ENCODE measurements around the gene FGF22. TPM values are rescaled to one million over a fixed set of nuclear protein-coding genes. Genes with fewer than 3 reads are reported as not detected.
"Not testable (repeated sequence)": the region's sequence is repeated elsewhere in the genome, so short reads cannot be mapped to it uniquely, and the experiment has no call there.

Gene FGF22
- total RNA-seq, 1 donor: 0.10 TPM

DNA sequence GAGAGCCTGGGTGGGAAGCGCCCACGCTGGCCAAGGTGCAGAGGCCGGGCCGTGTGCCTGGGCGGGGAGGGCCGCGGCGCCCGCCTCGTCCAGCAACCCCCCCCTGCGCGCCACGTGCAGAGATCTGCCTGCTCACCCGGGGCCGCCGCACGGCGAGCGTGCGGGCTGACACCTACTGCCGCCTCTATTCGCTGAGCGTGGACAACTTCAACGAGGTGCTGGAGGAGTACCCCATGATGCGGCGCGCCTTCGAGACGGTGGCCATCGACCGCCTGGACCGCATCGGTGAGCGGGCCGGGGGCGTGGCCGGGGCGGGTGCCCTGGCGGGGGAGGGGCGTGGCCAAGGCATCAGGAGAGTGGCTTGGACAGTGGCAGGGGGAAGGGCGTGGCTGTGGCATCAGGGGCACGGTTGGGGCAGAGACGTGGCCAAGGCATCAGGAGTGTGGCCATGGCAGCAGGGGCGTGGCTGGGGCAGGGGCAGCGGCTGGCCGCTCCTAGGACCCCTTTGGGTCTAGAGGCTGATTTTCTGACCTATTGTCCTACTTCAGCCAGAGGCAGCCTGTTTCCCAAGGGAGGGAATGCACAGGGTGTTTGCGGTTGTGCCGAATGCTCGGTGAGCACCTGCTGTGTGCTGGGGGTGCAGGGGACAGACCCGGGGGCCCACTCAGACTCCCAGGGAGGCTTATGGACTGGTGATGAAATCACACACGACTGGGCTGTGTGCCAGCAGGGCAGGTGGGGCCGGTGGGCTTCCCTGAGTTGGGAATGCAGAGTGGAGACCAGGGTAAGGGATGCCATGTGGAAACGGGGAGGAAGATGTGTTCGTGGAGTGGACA is 25.7 kb upstream of the FGF22 start:
- Histone ChIP-seq H3K4me1 (ENCODE audit: insufficient read depth, low read length) (peaks cover 24% of the 10 kb centered on the region), H3K27me3 (ENCODE audit: insufficient read depth, low read length) (no peaks in the 10 kb centered on the region), H3K9me3 (ENCODE audit: low read depth, low read length) (no peaks in the 10 kb centered on the region), H3K4me3 (ENCODE audit: low read length) (no peak overlapping the region)

DNA sequence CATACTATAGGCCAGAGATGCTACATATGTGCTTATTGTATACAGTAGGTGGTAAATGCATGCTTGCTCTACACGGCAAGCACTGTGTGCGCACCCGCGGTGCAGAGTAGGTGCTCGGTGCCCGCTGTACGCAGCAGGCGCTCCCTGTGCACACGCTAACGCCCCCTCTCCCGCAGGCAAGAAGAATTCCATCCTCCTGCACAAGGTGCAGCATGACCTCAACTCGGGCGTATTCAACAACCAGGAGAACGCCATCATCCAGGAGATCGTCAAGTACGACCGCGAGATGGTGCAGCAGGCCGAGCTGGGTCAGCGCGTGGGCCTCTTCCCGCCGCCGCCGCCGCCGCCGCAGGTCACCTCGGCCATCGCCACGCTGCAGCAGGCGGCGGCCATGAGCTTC is 24.1 kb upstream of the FGF22 start:
- Histone ChIP-seq H3K27me3 (ENCODE audit: insufficient read depth, low read length) (no peaks in the 10 kb centered on the region), H3K9me3 (ENCODE audit: low read depth, low read length) (no peaks in the 10 kb centered on the region), H3K4me1 (ENCODE audit: insufficient read depth, low read length) (peaks cover 10% of the 10 kb centered on the region), H3K4me3 (ENCODE audit: low read length) (no peak overlapping the region)

DNA sequence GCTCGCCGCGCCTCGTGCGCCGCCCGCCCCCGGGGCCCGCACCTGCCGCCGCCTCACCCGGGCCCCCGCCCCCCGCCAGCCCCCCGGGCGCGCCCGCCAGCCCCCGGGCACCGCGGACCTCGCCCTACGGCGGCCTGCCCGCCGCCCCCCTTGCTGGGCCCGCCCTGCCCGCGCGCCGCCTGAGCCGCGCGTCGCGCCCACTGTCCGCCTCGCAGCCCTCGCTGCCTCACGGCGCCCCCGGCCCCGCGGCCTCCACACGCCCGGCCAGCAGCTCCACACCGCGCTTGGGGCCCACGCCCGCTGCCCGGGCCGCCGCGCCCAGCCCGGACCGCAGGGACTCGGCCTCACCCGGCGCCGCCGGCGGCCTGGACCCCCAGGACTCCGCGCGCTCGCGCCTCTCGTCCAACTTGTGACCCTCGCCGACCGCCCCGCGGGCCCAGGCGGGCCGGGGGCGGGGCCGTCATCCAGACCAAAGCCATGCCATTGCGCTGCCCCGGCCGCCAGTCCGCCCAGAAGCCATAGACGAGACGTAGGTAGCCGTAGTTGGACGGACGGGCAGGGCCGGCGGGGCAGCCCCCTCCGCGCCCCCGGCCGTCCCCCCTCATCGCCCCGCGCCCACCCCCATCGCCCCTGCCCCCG is 23.5 kb upstream of the FGF22 start:
- Histone ChIP-seq H3K4me1 (ENCODE audit: insufficient read depth, low read length) (peaks cover 5% of the 10 kb centered on the region), H3K9me3 (ENCODE audit: low read depth, low read length) (no peaks in the 10 kb centered on the region), H3K27me3 (ENCODE audit: insufficient read depth, low read length) (no peaks in the 10 kb centered on the region), H3K4me3 (ENCODE audit: low read length) (no peak overlapping the region)

DNA sequence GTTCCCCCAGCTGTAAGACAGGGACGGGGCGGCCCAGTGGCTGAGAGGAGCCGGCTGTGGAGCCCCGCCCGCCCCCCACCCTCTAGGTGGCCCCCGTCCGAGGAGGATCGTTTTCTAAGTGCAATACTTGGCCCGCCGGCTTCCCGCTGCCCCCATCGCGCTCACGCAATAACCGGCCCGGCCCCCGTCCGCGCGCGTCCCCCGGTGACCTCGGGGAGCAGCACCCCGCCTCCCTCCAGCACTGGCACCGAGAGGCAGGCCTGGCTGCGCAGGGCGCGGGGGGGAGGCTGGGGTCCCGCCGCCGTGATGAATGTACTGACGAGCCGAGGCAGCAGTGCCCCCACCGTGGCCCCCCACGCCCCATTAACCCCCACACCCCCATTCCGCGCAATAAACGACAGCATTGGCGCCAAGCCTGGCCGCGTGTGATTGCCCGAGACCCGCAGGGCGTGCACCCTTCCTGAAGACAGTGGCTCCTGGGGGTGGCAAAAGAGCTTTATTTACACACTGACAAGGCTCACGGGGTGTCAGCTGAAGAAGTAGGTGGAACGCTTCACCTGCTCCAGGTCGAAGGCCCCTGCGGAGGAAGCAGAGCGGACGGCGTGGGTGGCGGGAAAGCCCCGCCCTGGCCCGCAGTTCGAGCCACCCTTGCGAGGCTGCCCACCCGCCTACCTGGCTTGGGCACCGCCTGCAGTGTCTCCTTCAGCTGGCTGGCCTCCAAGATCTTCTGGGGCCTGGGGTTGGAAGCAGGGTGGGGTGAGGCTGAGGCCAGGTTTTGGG is 22.7 kb upstream of the FGF22 start:
- Histone ChIP-seq H3K4me3 (ENCODE audit: low read length) (no peak overlapping the region), H3K9me3 (ENCODE audit: low read depth, low read length) (no peaks in the 10 kb centered on the region), H3K4me1 (ENCODE audit: insufficient read depth, low read length) (no peaks in the 10 kb centered on the region), H3K27me3 (ENCODE audit: insufficient read depth, low read length) (no peaks in the 10 kb centered on the region)

DNA sequence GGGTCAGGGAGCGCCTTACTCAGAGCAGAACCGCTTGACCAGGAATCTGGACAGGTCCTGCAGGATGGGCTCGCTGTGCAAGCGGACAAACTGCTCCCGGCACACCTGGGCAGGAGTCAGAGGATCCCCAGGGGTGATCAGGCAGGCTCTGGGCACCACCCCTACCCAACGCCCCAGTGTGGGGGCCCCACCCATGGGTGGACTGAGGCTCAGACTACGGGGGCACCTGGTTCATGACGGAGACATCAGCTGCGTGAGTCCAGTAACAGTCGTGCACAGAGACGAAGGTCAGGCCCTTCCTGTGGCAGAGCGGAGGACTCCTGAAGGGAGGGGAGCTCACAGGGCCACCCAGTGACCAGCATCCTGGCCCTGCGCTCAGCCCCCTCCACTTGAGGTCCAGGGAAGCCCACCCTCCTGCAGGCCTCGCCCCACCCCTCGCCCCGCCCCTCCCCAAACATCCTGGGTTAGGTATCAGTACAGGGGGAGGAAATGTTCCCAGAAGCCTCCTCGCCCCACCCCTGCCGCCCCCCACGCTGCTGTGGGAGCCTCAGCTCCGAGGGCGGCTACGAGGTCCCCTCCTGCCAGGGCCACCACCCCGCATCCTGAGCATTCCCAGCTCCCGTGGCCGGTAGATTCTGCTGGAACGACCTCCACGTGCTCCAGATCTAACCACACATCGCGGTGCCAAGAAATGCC is 22.0 kb upstream of the FGF22 start:
- H3K4me1 ChIP-seq (ENCODE audit: insufficient read depth, low read length): no peaks in the 10 kb centered on the region
- no peak overlapping the region for H3K4me3 ChIP-seq (ENCODE audit: low read length)
- no peaks in the 10 kb centered on the region for H3K9me3 ChIP-seq (ENCODE audit: low read depth, low read length)
- H3K27me3 ChIP-seq (ENCODE audit: insufficient read depth, low read length): no peaks in the 10 kb centered on the region

DNA sequence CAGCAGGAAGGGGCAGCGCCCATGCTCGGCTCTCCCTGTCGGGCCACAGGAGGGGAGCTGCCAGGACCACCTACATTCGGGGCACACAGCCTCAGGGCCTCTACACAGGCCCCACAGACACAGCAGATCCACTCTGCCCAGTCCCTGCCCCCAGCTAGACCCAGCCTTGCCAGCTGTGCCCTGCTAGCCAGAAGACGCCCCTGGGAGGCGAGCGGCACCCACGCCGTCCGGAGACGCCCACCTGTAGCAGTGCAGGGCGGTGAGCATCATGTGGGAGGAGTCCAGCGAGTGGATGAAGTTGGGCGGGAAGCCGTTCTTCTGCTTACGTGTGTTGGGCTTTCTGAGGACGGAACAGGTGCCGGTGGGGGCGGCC is 21.4 kb upstream of the FGF22 start:
- Histone ChIP-seq H3K4me1 (ENCODE audit: insufficient read depth, low read length) (no peaks in the 10 kb centered on the region), H3K4me3 (ENCODE audit: low read length) (no peak overlapping the region), H3K27me3 (ENCODE audit: insufficient read depth, low read length) (no peaks in the 10 kb centered on the region), H3K9me3 (ENCODE audit: low read depth, low read length) (no peaks in the 10 kb centered on the region)

DNA sequence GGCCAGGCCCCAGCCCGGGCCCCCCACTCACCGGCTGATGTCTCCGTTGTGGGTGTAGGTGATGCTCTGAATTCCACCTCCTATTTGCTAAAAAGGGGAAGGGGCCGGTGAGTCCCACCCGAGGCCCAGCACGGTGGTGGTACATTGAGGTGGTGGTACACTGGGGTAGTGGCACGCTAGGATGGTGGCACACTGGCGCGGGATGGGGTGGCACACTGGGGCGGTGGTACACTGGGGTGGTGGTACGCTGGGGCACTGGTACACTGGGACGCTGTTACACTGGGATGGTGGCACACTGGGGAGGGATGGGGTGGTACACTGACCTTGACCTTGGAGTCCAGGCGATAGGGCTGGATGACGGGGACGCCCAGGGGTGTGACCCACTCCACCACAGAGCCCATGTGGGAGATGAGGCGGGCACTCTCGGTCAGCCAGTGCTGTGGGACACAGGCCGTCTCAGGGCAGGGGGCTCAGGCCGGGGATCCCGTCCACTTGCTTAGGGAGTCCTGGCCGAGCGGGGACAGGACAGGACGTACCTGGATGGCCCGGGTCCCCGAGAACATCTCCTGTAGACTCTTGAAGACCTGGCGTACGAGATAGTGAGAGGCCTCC is 20.9 kb upstream of the FGF22 start:
- Histone ChIP-seq H3K4me1 (ENCODE audit: insufficient read depth, low read length) (no peaks in the 10 kb centered on the region), H3K27me3 (ENCODE audit: insufficient read depth, low read length) (no peaks in the 10 kb centered on the region), H3K4me3 (ENCODE audit: low read length) (no peak overlapping the region), H3K9me3 (ENCODE audit: low read depth, low read length) (no peaks in the 10 kb centered on the region)

DNA sequence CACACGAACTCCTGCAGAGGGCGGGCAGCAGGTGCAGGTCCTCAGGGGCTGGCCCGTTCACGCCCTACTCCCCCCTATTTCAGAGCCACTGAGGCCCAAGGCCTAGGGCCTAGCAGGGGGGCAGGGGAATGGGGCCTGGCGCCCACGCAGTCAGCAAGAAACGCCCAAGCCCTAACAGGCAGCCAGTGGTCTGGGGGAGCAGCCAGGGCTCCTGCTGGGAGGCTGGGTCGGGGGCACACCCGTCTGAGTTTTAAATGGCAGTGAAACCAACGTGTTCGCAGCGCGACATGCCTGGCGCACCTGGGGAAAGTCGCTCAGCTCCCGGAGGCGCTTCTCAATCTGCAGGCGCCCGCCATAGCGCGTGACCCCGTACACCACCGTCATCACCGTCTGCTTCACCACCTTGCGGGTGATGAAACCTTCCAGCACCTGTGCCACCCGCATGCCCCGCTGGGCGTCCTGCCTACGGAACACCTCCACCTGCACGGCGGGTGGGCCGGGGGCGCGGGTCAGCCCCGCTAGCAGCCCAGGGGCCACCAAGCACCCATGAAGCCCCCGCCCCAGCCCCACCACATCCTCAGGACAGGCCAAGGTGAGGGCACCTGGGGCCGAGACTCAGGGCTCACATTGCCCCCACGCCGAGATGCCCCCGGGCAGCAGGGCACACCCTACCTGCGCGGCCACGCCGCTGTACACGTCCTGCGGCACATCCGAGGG is 20.2 kb upstream of the FGF22 start:
- no peaks in the 10 kb centered on the region for H3K9me3 ChIP-seq (ENCODE audit: low read depth, low read length)
- H3K4me1 ChIP-seq (ENCODE audit: insufficient read depth, low read length): no peaks in the 10 kb centered on the region
- no peaks in the 10 kb centered on the region for H3K27me3 ChIP-seq (ENCODE audit: insufficient read depth, low read length)
- no peak overlapping the region for H3K4me3 ChIP-seq (ENCODE audit: low read length)

DNA sequence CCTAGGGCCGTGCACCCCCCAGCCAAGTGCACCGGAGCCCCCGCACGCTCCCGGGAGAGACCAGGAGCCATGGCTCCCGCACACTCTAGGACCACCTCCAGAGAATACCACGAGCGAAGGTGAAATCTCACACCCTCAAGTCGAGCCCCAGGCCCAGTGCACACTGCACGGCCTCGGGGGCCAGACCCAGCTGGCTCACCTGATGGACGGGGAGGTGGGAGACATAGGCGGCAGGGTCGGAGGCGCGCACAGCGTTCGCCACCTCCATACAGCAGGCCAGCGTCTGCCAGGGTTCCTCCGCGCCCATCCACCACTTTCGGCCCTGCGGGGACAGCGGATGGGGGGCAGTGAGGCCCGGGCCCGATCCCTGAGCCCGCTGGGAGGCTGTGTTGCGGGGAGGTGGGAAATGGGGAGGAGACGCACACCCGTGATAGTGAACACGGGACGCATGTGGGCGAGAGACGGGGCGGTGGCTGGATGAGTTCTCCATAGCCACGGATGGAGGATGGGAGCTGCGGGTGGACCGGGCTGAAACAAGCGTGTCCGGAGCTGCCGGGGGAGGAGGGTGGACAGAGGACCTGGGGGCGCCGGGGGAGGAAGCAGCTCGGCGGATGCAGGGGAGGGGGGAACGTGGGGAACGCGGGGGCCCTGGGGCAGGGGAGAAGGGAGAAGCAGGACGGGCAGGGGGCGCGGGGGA is 19.4 kb upstream of the FGF22 start:
- H3K4me3 ChIP-seq (ENCODE audit: low read length): no peak overlapping the region
- no peaks in the 10 kb centered on the region for H3K9me3 ChIP-seq (ENCODE audit: low read depth, low read length)
- H3K27me3 ChIP-seq (ENCODE audit: insufficient read depth, low read length): no peaks in the 10 kb centered on the region

DNA sequence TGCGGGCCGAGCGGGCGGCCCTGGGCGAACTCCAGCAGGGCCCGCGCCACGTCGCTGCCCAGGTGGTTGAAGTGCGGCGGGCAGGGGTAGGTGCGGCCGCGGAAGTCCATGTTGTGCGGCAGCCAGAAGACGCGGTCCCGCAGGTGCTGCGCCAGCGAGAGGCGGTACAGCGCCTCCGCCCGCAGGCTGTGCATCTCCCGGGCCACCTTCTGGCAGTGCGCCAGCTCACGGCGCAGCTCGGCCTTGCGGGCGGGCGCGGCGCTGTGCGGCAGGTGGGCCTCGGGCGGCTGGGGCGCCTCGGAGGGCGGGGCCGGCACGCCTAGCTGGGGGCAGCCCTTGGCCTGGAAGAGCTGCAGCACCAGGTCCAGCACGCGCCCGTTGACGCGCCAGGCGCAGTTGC is 18.5 kb upstream of the FGF22 start:
- not testable (repeated sequence) for H3K4me3 ChIP-seq (ENCODE audit: low read length); H3K4me1 ChIP-seq (ENCODE audit: insufficient read depth, low read length); H3K27me3 ChIP-seq (ENCODE audit: insufficient read depth, low read length); H3K9me3 ChIP-seq (ENCODE audit: low read depth, low read length)

More for the DNA sequence above, 19.4 kb upstream of the FGF22 start:
- no peaks in the 10 kb centered on the region for H3K4me1 ChIP-seq (ENCODE audit: insufficient read depth, low read length)

DNA sequence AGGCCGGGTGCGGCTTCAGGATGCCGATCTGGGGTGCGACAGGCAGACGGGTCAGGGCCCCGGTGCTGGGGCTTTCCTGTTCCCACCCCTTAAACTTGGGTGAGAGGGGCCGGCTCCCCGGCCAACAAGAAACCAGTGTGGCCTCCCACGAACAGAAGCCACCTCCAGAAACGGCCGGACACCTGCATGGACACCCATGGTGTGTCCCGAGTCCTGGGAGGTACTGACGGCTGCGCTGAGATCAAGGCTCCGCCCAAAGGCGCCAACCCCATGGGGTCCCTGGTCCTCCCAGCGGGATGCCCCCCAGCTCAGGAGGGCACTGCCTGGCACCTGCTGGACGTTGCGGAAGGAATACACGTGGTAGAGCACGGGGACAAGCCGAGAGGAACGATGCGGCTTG is 17.9 kb upstream of the FGF22 start:
- Histone ChIP-seq H3K4me3 (ENCODE audit: low read length) (no peak overlapping the region), H3K27me3 (ENCODE audit: insufficient read depth, low read length) (no peaks in the 10 kb centered on the region), H3K4me1 (ENCODE audit: insufficient read depth, low read length) (no peaks in the 10 kb centered on the region), H3K9me3 (ENCODE audit: low read depth, low read length) (no peaks in the 10 kb centered on the region)

DNA sequence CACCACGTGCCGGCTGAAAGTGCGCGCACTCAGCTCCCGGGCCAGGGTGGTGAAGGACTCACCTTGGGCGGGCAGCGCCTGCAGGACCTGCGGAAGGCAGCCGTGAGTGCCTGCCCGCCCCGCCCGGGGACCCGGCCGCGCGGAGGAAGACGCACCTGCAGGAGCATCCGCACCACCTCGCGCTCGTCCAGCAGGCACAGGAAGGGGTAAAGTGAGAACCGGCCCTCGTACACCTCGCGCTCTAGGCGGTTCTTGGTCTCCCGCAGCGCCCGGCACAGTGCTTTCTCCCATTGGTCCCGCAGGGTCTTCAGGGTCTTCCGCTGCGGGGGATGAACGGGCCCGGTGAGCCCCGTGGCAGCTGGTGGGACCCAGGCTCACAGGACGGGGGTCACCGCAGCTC is 17.0 kb upstream of the FGF22 start:
- no peaks in the 10 kb centered on the region for H3K9me3 ChIP-seq (ENCODE audit: low read depth, low read length)
- H3K4me3 ChIP-seq (ENCODE audit: low read length): no peak overlapping the region
- no peaks in the 10 kb centered on the region for H3K4me1 ChIP-seq (ENCODE audit: insufficient read depth, low read length)
- H3K27me3 ChIP-seq (ENCODE audit: insufficient read depth, low read length): no peaks in the 10 kb centered on the region

DNA sequence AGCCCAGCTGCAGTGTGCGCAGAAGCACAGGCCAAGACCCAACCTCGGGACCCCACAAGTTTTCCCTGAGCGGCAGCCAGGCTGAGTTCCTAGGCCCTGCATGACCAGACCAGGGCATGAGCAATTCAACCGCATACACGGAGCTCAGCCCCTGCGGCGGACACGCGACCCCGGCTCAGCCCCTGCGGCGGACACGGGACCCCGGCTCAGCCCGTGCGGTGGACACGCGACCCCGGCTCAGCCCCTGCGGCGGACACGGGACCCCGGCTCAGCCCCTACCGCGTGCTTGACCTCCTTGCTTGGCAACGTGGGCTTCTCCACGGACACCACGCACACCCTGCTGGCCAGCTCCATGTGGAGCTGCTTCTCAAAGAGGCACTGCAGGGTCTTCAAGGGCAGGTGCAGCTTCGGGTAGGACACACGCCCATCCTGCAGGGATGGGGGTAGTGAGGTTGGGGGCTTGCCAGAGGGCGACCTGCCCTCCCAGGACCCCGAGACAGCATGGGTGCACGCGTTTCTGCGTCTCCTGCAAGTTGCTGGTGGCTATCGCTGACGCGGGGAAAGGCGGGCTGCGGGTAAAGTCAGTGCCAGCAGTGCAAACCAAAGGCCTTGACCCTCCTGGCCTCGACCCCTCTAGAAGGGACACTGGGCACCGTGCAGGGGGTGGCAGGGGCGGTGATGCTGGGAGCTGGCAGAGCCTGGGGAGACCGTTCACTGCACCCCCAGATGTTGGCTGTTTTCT is 16.3 kb upstream of the FGF22 start:
- Histone ChIP-seq H3K4me3 (ENCODE audit: low read length) (no peak overlapping the region), H3K4me1 (ENCODE audit: insufficient read depth, low read length) (no peaks in the 10 kb centered on the region), H3K9me3 (ENCODE audit: low read depth, low read length) (no peaks in the 10 kb centered on the region), H3K27me3 (ENCODE audit: insufficient read depth, low read length) (no peaks in the 10 kb centered on the region)
